GM21786 (cell line): ENCODE measurements around the gene TEX19.
"Not testable (repeated sequence)": the region's sequence is repeated elsewhere in the genome, so short reads cannot be mapped to it uniquely, and the experiment has no call there.

ENCODE experiments used
- ATAC-seq: cut with Tn5 transposase; IDR thresholded peaks from one replicate; pipeline ENCODE4 v1.9.1; 2021; ENCODE audit not compliant: unreplicated experiment

Gene TEX19

DNA sequence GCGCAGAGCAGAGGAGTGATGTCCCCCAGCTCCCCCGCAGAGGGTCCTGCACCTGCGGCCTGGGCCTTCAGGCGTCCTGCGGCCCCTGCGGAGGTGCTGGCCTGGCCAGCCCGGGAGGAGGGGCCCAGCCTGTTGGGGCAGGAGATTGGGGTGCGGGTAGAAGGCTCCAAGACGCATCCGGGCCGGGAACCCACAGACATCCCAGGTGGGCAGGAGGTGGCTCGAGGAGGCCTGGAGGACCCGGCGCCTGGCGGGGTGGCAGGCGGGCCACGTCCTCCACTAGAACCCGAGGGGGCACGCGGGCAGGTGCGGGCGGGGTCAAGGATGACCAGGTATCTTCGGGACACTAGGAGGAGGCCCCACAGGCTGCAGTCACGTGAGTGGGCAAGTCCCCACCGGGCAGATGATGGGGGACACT lies 24.8 kb upstream of the TEX19 start:
- no peak for ATAC-seq

DNA sequence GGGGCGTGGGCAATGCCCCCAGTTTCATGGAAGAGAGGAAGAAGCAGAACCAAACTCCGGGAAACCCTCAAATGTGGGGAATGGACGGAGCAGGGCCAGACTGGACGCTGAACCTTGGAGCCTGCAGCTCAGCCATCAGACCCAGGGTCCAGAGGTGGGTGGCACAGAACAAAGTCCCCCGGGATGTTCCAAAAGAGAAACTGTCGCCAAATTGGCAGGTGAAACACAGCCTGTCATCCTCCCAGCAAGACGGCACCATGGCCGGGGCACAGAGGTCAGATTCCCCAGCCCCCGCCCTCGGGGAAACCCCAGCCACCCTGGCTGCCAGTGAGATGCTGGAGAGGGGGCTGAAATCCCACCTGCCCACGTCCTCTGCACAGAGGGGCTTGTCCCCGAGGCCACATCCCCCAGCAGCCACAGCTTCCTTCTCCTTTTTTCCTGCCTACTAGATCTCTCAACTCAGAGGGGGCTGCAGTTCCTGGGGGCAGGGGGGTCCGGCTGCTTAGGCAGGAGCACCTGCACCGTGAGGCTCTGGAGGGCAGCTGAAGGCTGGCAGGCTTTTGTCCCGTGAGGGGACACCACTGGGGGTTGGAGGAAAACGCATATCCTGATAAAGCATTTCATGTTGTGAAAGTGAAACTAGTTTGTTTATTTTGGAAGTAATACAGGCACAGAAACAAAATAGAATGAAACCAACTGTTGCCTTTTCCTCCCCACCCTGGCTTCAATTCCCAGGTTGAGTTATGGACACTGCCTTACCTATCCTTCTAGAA lies 24.2 kb upstream of the TEX19 start:
- no peak for ATAC-seq

DNA sequence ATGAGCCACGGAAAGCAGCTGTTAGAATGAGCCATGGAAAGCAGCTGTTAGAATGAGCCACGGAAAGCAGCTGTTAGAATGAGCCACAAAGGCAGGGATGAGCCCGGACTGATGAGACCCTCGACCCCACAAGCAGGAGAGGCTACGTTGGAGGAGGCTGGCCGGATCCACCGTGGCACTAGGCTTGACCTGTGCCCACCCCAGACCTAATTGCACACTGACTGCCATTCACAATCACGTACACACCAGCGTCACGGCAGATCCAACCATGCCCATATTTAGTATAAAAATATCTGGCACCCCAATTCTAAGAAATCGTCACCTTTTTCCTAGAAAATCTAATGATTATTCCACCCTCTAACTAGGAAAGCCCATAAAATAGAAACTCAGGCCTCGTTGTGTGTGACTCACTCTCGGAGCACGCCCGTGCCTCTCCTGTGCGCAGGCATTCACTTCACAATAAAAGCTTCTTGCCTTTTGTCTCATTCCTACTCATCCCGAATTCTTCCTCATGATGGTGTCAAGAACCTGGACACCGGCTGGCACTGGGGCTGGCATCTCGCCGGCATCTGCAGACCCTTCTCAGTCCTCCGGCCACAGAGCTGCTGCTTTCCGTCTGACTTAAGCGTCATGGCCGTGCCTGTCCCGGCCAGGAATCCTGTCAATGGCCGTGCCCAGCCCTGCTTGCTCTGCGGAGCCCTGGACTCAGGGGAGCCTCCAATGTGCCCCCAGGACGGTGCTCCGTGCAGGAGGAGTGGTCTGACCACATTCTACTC lies 20.0 kb upstream of the TEX19 start:
- no peak for ATAC-seq

DNA sequence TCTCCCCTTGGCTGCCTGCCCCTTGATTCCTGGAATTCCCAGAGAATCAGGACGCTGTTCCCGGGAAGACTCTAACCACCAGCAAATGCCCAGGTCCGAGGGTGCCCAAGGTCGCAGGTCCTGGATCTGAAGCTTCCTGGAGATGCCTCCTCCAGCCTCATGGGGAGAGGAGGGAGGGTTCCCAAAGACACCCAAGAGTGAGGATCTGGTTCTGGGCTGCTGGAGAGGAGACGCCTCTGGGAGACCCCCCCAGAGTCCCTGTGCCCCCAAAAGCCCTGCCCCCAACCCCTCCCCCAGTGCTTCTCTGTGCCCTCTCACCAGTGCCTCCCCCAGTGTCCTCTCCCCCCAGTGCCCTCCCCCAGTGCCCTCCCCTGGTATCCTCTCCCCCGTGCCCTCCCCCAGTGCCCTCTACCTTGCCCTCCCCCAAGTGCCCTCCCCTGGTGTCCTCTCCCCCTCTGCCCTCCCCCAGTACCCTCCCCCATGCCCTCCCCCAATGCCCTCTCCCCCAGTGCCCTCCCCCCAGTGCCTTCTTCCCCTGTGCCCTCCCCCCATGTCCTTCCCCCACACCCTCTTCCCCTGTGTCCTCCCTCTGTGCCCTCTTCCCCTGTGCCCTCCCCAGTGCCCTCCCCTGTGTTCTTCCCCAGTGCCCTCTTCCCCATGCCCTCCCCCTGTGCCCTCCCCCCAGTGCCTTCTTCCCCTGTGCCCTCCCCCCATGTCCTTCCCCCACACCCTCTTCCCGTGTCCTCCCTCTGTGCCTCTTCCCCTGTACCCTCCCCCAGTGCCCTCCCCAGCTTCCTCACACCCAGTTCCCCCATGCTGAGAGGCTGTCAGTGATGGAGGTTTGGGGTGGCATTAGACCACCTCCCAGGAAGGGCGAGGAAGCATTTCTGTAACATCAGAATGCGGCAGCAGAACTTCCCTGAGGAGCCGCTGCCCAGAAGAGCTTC lies 19.1 kb upstream of the TEX19 start:
- ATAC-seq: no peak

DNA sequence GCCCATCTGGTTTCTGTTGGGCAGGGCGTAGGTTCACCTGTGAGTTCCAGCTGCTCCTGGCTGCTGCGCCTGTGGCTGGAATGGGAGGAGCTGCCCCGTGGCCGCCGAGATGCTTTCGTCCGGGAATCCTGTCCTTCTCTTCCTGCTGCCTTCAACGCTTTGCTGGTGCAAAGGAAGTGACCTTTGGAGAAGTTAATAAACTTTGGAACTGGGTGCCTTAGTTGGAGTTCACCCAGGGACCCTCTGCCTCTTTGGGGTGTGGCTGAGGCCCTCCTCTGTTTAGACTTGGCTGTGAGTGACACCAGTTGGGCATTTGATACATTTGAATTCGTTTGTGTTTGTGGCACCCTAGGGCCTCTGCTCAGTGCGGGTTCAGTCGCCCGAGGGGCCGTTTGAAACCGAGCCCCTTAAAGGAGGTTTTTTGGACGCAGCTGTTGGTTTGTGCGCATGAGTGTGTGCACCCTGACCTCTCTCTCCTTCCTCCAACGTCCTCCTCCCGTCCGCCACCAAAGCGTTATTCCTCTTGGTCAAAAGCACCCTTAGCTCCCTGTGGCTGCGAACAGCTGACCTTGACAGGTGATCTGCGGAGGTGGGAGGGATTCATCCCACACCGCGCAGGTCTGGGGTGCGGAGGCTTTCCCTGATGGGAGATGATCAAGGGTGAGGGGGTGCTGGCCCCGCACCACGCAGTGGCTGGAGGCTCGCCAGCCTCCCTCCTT lies 16.5 kb upstream of the TEX19 start:
- no peak for ATAC-seq

DNA sequence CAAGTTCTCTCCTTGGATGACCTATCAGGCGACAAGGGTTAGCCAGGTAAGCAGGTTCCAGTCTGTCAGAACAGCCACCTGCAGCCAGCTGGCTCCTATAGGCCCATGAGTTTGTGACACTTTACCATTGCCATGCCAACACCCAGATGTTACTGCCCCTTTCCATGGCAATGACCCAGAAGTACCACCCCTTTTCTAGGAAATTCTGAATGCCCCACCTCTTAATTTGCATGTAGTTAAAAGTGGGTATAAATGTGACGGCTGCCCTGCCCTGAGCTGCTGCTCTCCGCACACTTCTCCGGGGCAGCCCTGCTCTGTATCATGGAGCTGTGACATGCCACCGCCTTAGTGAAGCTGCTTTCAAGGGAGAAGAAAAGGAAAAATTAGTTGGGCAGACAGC lies 15.5 kb upstream of the TEX19 start:
- no peak for ATAC-seq

DNA sequence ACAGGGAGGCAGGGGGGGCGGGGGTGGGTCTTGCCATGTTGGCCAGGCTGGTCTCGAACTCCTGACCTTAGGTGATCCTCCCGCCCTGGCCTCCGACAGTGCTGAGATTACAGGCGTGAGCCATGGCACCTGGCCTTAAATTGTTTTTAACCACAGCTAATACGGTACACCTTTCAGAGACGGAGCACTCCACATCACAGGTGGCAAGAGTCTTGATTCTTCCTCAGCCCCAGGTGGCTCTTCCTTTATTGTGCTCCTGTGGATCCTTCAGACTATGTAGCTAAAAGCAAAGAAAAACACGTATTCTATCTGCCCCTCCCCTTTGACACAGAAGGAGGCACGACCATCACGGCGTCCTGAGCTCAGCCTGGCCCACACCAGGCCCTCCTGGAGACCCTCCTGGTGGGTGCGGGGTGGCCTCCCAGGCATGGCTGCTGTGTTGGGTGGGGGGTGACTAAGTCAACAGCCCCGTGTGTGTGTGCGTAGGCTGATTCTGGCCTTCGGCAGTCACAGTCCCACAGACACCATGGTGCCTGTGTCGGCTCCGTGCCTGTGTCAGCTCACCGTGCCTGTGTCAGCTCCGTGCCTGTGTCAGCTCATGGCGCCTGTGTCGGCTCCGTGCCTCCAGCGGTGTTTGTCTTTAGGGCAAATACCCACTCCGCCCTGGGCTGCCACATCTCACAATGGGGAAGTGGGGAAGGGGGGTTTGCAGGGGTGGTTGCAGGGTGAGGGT lies 14.7 kb upstream of the TEX19 start:
- ATAC-seq: no peak

DNA sequence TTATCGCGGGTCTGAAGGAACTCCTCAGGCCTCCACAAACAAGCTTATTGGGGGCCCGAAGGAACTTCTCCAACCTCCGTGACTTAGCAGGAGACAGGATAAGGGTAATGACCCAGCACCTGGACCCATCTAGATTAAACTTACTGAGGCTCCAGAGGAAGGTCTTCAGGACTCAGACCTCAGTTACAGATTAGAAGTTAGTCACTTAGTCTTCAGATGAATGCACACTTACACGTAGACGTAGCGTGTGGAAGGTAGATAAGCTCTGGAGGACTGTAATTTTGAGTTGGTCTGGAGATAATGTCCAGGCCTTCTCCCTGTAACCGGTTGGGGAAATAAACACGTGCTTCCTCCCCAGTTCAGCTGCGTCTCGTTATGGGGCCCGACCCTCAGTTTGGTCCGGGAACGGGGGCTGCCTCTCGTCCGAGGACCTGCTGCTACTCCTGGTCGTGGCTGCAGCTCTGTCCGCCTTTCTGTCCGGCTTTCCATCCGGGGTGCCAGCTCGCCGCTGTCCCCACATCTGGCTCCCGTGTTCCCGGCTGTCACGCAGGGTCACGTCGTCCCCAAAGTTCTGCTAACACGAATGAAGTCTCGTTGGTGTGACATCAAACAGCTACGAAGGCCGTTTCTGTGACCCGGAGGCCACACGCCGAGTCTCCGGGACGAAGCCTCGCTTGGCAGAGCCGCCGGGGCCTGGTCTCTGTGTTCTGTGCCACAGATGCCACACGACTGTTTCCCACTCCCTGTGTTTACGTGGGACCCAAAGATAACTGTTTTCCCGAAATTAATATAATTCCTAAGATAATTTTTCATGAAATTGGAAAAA lies 13.7 kb upstream of the TEX19 start:
- ATAC-seq: no peak

DNA sequence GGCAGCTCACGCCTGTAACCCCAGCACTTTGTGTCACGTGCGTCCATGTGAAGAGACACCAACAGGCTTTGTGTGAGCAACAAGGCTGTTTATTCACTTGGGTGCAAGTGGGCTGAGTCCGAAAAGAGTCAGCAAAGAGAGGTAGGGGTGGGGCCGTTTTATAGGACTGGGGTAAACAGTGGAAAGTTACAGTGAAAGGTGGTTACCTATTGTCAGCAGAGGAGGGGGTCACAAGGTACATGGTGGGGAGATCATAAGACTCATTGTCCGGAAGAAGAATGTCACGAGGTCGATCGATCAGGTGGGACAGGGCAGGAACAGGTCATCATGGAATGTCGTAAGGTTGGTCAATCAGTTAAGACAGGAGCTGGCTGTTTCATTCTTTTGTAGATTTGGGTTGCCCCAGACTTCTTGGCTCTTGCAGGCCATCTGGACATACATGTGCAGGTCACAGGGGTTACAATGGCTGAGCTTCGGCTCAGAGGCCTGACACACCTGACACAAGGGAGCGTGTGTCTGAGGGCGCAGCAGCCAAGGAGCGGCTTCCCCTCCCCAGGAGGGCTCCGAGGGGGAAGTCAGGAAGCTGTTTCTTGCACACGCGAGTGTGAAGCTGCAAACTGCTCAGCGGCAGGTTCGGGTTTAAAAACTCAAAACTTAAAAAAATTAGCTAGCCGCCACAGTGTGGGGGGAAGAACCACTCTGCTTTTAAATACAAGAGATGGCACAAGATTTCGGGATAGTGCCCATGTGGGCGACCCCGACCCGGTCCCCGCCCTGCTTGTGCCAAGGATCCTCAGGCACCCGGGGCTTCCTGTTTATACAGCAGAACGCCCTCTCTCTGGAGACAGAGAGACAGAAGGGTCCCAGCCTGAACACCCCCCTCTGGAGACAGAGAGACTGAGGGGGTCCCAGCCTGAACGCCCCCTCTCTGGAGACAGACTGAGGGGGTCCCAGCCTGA lies 12.4 kb upstream of the TEX19 start:
- no peak for ATAC-seq

DNA sequence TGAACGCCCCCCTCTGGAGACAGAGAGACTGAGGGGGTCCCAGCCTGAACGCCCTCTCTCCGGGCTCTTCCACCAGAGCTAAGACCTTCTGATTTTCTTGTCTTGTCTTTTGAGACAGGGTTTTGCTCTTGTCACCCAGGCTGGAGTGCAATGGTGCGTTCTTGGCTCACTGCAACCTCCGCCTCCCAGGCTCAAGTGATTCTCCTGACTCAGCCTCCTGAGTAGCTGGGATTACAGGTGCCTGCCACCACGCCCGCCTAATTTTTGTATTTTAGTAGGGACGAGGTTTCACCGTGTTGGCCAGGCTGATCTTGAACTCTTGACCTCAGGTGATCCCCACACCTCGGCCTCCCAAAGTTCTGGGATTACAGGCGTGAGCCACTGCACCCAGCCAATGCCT lies 11.1 kb upstream of the TEX19 start:
- not testable (repeated sequence) for ATAC-seq

DNA sequence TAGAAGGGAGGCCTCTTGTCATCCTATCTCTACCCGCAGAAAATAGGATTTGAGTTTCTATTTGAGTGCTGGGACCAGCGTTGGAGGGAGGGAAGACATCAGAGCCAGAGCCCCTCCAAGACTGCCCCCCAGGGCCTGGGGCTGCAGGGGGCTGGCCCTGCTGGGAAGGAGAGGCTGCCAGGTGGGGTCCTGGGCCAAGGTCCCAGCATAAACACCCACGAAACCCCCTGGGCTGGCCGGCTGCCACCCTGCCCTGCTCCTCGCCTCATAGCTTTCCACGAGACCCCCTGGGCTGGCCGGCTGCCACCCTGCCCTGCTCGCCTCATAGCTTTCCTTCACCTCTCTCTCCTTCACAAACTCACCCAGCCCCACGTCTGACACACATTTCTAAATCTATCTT lies 10.6 kb upstream of the TEX19 start:
- no peak for ATAC-seq

DNA sequence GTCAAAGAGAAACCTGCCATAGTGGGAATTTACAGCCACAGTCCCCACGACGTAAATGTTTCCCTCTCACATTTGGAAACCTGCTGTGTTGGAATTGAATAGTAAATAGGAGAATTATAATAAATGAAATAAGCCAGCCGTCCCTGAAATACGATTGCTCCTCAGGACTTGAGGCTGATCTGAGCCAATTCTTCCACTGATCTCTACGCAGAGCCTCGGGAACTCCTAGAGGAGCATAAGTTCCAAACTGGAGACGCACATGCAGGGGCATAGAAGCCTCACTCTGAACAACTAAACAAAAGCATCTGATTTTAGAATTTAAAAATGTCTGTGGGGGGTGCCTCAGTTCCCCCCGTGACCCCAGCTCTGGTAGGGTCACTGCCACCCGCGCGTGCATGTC lies 10.2 kb upstream of the TEX19 start:
- no peak for ATAC-seq

DNA sequence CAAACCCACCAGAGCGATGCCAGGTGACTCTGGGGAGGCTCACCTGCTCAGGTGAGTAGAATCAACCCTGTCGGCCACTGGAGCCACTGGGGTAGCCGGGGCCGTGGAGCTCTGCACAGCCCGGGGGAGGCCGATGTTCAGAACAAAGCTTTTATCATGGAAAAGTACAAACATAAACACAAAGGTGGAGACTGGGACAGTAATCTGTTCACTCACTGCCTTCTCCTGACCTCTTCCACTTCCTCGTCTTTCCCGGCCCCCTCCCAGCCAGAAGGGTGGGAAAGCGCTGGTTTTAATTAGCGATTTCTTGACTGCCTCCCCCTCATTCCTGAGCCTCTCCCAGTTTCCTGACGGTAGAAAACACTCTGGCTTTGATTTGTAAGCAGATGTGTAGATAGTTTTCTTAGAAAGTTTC lies 9.8 kb upstream of the TEX19 start:
- no peak for ATAC-seq

DNA sequence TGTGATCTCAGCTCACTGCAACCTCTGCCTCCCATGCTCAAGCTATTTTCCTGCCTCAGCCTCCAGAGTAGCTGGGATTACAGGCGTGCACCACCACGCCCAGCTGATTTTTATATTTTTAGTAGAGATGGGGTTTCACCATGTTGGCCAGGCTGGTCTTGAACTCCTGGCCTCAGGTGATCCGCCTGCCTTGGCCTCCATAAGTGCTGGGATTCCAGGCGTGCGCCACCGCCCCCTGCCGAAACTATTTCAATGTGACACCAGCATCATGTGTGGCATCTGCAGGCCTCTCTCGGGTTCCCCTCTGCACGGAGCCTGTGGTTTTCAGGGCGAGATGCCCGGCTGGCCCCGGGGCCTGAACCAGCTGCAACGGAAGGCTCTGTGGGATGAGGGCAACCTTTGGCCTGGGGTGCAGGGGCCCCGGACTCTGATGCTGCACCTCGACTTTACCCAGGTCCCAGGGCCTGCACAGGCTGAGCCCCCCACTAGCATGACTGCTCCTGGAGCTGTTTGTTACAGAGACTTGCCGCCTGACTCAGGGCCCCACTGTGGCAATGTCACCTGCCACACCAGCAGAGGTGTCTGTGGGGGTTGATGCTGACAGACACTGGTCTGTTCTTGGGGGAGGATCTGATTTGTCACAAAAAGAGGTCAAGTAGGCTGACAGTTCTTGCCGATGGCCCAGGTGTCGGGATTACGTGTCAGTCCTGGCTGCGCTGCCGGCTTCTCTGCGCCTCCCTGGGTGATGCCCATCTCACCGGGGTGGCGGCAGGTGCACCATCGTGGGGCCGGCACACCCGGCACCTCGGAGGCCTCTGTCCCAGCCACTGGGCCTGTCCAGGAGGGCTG lies 8.6 kb upstream of the TEX19 start:
- no peak for ATAC-seq

DNA sequence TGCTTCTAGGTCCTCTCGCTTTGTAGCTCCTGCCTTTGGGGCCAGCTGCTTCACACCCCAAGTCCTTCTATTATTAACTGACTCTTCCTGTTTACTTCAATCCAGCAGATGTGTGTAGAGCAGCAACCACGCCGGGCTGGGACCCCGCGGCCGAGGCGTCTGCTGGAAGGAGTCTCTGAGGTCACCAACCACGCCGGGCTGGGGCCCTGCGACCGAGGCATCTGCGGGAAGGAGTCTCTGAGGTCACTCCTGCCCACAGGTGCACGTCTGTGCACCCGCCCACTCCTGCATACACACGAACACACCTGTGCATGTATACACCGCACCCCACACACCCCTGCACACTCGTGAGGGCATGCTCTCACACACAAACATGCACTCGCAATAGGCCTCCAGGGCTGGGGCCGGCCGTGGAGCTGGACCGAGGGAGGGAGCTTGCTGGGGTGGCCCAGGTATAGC lies 7.8 kb upstream of the TEX19 start:
- ATAC-seq: peak; percentile 62

DNA sequence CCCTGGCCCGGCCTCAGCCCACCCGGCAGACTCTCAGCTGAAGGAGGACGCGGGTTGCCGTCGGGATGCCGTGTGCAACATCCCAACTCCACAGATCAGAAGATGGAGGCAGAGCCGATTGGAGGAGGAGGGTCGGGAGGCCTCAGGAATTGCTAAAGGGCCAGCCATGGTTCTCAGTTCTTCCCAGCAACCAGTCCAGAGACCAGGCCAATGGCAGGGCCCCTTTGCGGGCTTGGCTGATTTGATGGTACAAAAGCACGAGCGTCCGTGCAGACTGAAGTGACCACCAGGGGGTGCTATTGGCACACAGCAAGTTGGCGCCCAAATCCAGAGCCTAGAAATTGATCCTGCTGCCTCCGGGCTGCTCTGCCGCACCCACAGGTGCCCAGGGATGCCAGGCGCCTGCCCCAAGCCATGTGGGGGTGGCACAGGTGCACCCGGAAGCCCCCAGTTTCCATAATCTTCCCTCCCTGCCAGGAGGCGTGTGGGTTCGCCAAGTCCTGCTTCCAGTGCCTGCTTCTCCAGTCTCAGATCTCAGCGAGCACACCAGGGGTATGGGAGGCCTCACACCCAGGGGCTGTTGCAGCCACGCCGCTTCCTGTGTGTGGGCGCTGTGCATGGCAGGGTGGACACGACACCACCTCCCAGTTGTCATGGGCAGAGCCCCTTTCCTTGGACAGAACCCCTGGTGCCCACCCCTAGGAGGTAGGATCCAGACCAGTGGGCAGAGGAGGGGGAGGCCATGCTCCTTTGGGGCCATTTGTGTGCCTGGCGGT lies 7.1 kb upstream of the TEX19 start:
- ATAC-seq: no peak
